IPS-11a (cell line): Measurements from ENCODE around the gene XCR1.
"Not testable (repeated sequence)": the region's sequence is repeated elsewhere in the genome, so short reads cannot be mapped to it uniquely, and the experiment has no call there.

ENCODE experiments used
- H3K4me3 ChIP-seq: one replicate; pipeline ENCODE4 v1.5.1; 2013; ENCODE audit warnings: low read depth, low read length, control low read depth

XCR1 gene, protein sequence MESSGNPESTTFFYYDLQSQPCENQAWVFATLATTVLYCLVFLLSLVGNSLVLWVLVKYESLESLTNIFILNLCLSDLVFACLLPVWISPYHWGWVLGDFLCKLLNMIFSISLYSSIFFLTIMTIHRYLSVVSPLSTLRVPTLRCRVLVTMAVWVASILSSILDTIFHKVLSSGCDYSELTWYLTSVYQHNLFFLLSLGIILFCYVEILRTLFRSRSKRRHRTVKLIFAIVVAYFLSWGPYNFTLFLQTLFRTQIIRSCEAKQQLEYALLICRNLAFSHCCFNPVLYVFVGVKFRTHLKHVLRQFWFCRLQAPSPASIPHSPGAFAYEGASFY

DNA sequence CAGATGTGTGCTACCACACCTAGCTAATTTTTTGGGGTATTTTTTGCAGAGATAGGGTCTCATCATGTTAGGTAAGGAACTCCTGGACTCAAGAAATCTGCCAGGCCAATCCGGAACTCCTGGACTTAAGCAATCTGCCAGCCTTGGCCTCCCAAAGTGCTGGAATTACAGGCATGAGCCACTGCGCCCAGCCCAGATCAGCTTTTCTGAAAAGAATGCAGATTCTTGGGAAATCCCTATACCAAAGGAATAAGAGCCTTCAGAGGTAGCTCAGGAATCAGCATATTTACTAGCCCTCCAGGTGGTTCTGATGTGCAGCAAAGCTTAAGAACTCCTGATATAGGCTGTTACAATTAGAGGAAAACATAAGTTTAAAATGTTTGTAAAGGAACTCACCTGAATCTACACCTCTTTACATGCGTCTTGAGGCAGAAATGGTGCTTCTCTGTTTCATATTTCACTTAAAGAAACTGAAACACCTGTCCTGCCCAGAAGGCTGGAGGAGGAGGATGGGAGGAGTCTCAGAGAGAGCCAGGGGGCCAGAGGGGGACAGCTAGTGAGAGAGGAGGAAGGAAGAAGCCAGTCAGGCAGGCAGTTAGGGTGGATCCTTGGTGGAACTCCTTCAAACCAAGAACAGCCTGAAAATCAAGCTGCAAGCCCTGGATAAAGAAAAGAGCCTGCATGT, at the start of gene XCR1:
TSS of gene XCR1 (minus strand) at position 463 of the 685 bp plus-strand sequence. CDS start 5,536 bp downstream, outside the sequence.
- H3K4me3 ChIP-seq: no peak within 1 kb of the TSS

- H3K4me3 ChIP-seq: no peak overlapping the region
These were observed 49.3 kb upstream of the XCR1 start for GRCh38 chr3:46076606-46077005.

GRCh38 chr3:46075816-46076215, 48.5 kb upstream of the XCR1 start:
- H3K4me3 ChIP-seq: no peak overlapping the region

GRCh38 chr3:46071222-46071858, 44.1 kb upstream of the XCR1 start:
- H3K4me3 ChIP-seq: no peak overlapping the region

DNA sequence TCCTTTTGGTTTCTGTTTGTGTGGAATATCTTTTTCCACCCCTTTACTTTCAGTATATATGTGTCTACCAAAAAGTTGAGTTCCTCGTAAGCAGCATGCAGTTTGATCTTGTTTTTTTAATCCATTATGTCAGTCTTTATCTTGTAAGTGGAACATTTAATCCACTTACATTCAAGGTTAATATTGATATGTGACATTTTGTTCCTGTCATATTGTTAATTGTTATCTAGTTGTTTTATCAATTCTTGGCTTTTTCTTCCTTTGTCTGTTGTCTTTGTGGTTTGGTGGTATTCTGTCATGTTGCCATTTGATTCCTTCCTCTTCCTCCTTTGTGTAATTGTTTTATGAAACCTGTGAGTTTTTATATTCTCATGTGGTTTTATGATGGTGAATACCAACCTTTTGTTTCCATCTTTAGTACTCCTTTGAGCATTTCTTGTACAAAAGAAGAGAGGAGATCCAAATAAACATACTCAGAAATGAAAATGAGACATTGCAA, 43.4 kb upstream of the XCR1 start:
- H3K4me3 ChIP-seq: no peak overlapping the region

DNA sequence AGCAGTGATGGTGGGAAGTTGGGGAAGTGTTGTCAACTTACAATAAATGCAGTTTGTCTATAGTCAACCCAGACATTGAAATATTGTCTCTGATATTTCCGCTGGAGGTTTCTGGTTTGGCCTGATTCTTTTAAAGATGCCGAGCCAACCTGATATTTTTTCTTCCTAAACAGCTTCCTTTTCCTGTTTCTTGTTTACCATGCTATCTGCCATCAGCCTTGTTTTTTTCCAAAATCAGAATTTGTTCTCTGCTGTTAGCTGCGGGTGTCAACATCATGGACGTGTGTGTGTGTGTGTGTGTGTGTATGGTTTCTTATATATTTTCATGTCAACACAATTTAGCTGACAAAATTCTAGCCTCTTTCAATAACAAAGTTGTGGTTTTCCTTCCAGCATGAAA, 41.2 kb upstream of the XCR1 start:
- H3K4me3 ChIP-seq: no peak overlapping the region

- no peak overlapping the region for H3K4me3 ChIP-seq
These were observed 40.1 kb upstream of the XCR1 start for GRCh38 chr3:46067401-46067800.

DNA sequence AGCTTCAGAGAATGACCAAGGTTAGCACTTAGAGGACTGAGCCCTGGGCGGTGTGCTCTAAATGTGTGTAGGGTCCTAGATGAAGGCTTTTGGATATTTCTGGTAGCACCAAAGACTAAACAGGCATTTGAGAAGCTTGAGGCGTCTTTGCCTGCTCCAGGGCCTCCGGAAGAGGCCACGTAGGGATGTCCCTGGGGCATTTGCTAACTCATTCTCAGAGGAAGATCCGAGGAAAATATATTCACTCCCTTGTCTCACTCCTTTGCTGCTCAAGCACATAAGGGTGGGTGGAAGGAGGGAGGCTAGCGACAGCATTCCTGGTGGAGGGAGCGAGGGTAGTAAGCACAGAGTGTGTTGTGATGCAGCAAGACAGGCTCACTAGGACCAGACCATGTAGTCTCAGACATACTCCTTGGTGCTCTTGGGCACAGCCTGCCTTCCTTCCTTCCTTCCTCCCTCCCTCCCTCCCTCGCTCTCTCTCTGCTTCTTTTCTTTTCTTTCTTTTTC, 38.5 kb upstream of the XCR1 start:
- no peak overlapping the region for H3K4me3 ChIP-seq

DNA sequence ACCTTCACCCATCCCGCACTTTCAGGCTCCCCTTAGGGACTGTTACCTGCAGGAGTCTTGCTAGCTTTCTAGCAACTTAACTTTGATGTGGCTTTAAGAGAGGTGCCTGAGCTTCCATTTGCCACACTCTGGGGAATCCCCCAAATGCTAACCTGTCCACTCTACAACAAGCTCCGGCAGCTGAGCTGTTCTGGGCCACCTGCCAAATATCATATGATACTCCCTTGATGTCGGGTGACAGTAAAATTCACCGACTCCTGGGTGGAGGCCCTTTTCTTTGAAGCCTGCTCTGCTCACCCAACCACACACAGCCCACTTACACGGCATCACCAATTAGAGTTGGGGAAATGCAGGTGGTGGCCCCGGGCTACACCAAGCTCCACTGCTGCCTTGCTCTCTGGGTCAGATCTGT, 38.0 kb upstream of the XCR1 start:
- H3K4me3 ChIP-seq: no peak overlapping the region

DNA sequence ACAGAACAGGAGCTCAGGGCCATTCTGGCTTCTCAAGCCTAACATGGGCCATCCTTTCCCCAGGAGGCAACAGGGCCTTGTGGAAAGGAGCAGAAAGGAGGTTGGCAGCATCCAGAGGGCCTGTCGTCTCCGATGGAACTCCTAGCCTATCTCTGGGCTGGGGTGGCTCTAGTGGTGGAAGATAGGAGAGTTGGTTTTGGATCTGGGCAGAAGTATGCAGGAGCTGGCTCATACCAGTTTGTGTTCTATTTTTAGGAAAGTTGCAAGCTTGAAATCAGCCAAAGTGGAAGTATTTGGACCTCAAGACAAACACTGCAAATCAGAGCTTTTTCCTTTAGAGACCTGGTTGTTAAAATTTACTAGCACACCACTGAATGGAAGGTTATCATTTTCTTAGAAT, 35.4 kb upstream of the XCR1 start:
- H3K4me3 ChIP-seq: no peak overlapping the region

DNA sequence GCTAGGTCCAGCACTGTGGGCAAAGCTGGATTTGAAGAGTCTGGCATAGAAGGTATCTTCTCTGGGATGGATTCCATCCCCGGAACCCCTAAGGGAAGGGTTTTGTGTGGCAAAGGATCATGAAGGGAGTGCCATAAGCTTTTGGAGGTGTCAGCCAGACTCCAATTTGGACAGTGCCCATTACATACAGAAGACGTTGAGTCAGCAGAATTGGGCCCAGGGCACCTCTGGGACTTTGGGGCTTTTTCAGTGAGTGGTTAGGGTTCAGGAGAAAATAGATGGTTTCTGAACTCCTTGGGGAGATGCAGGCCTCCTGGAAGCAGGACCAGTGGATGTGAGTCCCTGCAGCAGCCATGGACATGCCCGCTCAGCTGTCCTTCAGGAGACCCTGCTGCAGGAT, 34.6 kb upstream of the XCR1 start:
- no peak overlapping the region for H3K4me3 ChIP-seq

- H3K4me3 ChIP-seq: no peak overlapping the region
These were observed 33.9 kb upstream of the XCR1 start for GRCh38 chr3:46061108-46061720.

GRCh38 chr3:46060551-46060950, 33.3 kb upstream of the XCR1 start:
- no peak overlapping the region for H3K4me3 ChIP-seq

DNA sequence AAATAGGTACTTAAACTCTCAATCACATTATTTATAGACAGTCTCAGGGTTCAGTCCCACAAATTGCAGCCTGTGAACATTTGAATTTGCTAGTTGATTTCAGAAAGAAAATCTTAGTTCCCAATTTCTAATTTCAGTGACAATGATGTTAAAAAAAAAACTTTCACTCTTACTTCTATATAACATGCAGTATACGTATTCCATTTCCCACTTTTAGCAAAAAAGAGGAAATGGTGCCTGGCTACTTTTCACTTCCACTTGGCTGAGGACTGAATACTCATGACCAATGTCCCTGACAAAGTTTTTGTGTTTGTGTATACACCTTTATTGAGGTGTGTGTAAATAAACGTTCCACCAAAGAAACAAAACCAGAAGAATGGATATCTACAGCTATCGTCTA, 32.1 kb upstream of the XCR1 start:
- H3K4me3 ChIP-seq: no peak overlapping the region

- no peak overlapping the region for H3K4me3 ChIP-seq
These were observed 31.7 kb upstream of the XCR1 start for GRCh38 chr3:46058981-46059380.

DNA sequence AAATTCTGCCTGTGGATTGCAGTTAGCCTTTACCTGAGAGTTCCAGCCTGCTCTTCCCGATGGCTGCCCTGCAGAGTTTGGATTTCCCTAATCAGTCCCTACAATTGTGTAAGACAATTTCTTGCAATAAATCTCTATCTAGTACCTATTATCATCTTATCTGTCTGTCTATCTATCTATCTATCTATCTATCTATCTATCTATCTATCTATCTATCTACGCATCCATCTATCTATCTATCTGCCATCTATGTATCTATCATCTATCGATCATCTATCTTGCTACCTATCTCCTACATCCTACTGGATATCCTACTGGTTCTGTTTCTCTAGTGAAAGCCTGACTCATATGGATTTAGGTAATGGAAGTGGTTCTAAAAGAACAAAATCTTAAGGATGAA, 30.4 kb upstream of the XCR1 start:
- no peak overlapping the region for H3K4me3 ChIP-seq

DNA sequence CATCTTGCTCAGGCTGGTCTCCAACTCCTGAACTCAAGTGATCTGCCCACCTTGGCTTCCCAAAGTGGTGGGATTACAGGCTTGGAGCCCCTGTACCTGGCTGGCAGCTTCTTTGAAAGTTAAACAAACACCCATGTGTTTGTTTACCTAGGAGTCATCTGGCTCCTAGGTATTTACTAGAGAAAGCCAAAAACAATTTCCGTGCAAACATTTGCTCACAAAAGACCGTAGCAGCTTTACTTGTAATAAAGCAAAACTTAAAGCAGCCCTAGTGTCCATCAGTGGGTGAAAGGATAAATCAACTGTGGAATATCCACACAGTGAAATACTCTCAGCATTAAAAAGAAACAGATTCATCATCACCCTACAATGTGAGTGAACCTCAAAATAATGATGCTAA, 29.4 kb upstream of the XCR1 start:
- no peak overlapping the region for H3K4me3 ChIP-seq

GRCh38 chr3:46053761-46054515, 26.7 kb upstream of the XCR1 start:
- H3K4me3 ChIP-seq: not testable (repeated sequence)

GRCh38 chr3:46053265-46053664, 26.0 kb upstream of the XCR1 start:
- not testable (repeated sequence) for H3K4me3 ChIP-seq

- no peak overlapping the region for H3K4me3 ChIP-seq
These were observed 25.2 kb upstream of the XCR1 start for GRCh38 chr3:46052531-46052930.

GRCh38 chr3:46049093-46049492, 21.8 kb upstream of the XCR1 start:
- H3K4me3 ChIP-seq: no peak overlapping the region
